Raji (cell line): Measurements from ENCODE around the gene LCNL1.

Experiments used
- POLR2A ChIP-seq: IDR thresholded peaks from 2 replicates; pipeline ENCODE4 v1.6.1; 2011; ENCODE audit warnings: low read depth, low read length, control low read depth; ENCODE audit not compliant: insufficient read depth

LCNL1 gene

GRCh38 chr9:137014776-137015539 lies 32.2 kb downstream of the LCNL1 start:
- no peak for TF ChIP-seq POLR2A

GRCh38 chr9:137015540-137015930 lies 32.7 kb downstream of the LCNL1 start:
- TF ChIP-seq POLR2A = no peak

- no peak for TF ChIP-seq POLR2A
Observed at GRCh38 chr9:137015976-137016375, 33.2 kb downstream of the LCNL1 start.

GRCh38 chr9:137016436-137016835 lies 33.6 kb downstream of the LCNL1 start:
- TF ChIP-seq POLR2A = no peak

- TF ChIP-seq POLR2A = no peak
Observed at GRCh38 chr9:137017071-137017470, 34.3 kb downstream of the LCNL1 start.

GRCh38 chr9:137017791-137018497 lies 35.2 kb downstream of the LCNL1 start:
- TF ChIP-seq POLR2A = no peak

GRCh38 chr9:137018761-137019559 lies 36.2 kb downstream of the LCNL1 start:
- TF ChIP-seq POLR2A = no peak

GRCh38 chr9:137019891-137020683 lies 37.3 kb downstream of the LCNL1 start:
- no peak for TF ChIP-seq POLR2A

GRCh38 chr9:137020771-137021567 lies 38.2 kb downstream of the LCNL1 start:
- no peak for TF ChIP-seq POLR2A

GRCh38 chr9:137021568-137021978 lies 38.8 kb downstream of the LCNL1 start:
- no peak for TF ChIP-seq POLR2A

- TF ChIP-seq POLR2A = no peak
Observed at GRCh38 chr9:137021979-137022661, 39.3 kb downstream of the LCNL1 start.

GRCh38 chr9:137022662-137023008 lies 39.8 kb downstream of the LCNL1 start:
- TF ChIP-seq POLR2A = no peak

GRCh38 chr9:137023157-137023556 lies 40.4 kb downstream of the LCNL1 start:
- no peak for TF ChIP-seq POLR2A

GRCh38 chr9:137023583-137023991 lies 40.8 kb downstream of the LCNL1 start:
- TF ChIP-seq POLR2A = no peak

- 0 out of 2 replicates have a peak, but pooled peaks have one; percentile 26 for TF ChIP-seq POLR2A
Observed at GRCh38 chr9:137025517-137025966, 42.7 kb downstream of the LCNL1 start.
